Epithelial cell of umbilical artery (primary cell): ENCODE results near the gene CNDP1. TPM values are rescaled to one million over a fixed set of nuclear protein-coding genes. Genes with fewer than 3 reads are reported as not detected.

Source experiments
- total RNA-seq: library from RNA; depleted of rRNA; stranded (reverse); fragments of >200 nt; gene quantifications from 2 replicates; pipeline ENCODE4 v1.2.3, GENCODE V29; 2014

The CNDP1 gene, protein sequence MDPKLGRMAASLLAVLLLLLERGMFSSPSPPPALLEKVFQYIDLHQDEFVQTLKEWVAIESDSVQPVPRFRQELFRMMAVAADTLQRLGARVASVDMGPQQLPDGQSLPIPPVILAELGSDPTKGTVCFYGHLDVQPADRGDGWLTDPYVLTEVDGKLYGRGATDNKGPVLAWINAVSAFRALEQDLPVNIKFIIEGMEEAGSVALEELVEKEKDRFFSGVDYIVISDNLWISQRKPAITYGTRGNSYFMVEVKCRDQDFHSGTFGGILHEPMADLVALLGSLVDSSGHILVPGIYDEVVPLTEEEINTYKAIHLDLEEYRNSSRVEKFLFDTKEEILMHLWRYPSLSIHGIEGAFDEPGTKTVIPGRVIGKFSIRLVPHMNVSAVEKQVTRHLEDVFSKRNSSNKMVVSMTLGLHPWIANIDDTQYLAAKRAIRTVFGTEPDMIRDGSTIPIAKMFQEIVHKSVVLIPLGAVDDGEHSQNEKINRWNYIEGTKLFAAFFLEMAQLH
- total RNA-seq, result not detected in 2 replicates

DNA sequence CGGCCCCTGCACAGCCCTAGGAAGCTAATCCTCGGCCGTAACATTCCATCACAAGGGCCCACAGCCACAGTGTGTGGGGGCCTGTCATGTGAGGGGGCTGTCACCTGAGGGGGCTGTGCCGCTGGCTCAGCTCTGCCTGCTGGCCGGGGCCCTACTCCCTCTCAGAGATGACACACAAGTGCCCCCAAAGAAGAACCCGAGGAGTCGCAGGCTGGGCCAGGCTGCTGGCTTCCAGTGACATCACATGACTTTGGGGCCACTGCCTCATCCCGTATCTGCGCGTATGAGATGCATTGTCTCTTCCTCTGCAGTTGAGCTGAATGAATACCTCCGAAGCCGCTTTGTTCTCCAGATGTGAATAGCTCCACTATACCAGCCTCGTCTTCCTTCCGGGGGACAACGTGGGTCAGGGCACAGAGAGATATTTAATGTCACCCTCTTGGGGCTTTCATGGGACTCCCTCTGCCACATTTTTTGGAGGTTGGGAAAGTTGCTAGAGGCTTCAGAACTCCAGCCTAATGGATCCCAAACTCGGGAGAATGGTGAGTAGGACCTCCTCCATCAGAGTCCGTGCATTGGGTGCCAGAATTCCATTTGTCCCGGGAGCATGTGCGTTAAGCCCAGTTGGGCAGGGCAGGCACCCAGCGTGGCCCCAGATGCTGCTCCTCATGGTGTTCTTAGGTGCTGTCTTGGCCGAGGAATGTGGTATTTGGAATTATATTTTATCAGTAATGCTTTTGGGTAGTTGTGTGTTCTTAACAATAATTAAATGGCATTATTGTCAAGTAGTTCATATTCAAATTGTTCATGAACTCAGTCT, at the start of gene CNDP1:
Gene CNDP1, plus strand, starts transcription at position 351 of the 820 bp plus-strand sequence. Its CDS starts 168 bp downstream, at position 519.

DNA sequence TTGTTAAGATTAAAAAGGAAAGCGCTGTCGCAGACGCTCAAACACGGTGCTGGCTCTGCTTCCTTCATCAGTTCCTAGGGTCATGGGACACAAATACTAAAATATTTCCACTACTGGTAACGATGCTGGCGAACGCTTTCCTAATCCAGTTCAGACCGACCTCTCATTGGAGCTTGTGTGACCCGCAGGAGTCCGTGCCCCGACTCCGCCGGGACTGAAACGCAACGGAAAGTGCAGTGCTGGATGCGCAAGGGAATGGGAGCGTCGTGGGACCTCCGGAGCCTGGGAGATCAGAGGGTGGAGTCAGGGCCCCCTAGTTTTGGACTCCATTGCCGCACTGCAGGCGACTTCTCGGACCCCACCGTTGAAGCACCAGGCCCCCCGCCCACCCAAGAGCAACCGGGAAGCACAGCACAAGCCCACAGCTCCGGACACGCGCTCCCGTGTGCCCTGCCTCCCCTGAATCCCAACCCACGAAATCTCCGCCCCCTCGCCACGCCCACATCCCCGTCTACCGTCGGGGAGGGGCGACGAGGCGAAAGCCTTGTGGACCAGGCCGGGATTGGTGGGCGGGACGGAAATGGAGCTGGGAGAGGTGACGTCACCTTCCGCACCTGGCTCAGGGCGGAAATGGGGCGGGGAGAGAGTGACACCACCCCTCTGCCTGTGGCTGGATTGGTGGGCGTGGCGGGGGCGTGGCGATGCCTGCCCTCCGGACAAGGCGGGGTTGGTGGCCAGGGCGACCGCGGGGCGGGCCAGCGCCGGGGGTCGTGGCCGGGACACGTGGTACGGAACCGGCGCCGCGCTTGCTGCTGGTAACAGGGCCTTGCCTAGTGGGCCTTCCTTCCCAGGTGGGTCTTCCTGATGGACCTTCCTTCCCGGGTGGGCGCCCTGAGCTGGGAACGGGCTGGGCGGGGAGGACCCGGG, 38.5 kb upstream of the CNDP1 start, which contains the start of gene CNDP2:
Gene CNDP2, plus strand, starts transcription at position 783 of the 927 bp plus-strand sequence. CDS start 3,611 bp downstream, outside the sequence.

DNA sequence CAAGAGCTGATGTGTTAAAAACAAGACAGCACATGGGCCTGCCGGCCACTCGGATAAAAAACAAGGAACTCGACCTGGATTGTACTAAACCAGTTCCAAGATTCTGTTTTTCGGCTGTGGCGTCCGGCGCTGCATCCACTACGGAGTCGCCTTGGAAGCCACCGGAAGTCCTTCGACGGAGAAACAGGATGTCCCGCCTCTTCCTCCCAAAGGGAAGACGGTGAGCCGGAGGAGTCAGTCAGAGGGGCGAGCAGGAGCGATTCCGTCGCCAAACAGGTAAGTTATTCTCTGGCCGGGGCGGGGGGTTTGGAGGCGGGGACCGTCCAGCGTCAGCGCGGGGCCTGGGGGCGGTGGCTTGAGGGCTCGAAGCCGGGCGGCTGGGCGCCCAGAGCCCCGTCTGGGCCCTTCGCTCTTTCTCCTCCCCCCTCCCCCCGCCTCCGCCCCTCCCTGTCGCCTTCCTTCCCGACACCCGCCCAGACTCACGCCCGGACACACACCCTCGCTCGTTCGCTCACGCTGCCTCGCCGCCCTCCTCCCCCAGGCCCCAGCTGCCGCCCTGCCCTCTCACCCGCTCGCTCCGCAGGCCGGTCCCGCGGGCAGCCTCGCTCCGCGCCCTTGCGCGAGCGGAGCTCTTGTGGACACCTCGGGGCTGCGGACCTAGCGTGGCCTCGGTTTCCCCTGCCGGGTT, 63.5 kb downstream of the CNDP1 start, which contains the start of gene ZNF407:
Gene ZNF407, plus strand, starts transcription at position 209 of the 688 bp plus-strand sequence. CDS start 33,150 bp downstream, outside the sequence.

Other genes with a start within 250 kb of the CNDP1 start
- 24.3 and 42.2 TPM in 2 replicates for gene CYB5A, start 242.5 kb upstream of the CNDP1 start, total RNA-seq
- gene C18orf63, start 218.7 kb upstream of the CNDP1 start, total RNA-seq, result not detected in 2 replicates
- not detected in 2 replicates for gene DIPK1C, start 77.2 kb upstream of the CNDP1 start, total RNA-seq
- 50.0 and 168 TPM in 2 replicates for gene CNDP2, start 38.1 kb upstream of the CNDP1 start, total RNA-seq
- gene ZNF407, start 63.4 kb downstream of the CNDP1 start, total RNA-seq, result 12.3 and 18.2 TPM in 2 replicates